GM12865 (cell line): ENCODE results near the gene REG1A.

ENCODE experiments used
- DNase-seq: peaks from one replicate; pipeline ENCODE4 v3.0.0; 2010; ENCODE audit warnings: low read depth
- H3K4me3 ChIP-seq: 2 replicates; pipeline ENCODE4 v1.5.1; 2011; ENCODE audit warnings: mild to moderate bottlenecking, low read depth, low read length, control low read depth
- CTCF ChIP-seq: IDR thresholded peaks from 2 replicates; pipeline ENCODE4 v1.5.1; 2011; ENCODE audit warnings: low read length, control low read depth, low read depth, inconsistent platforms; ENCODE audit not compliant: insufficient read depth; ENCODE audit errors: missing control alignments

REG1A gene

GRCh38 chr2:79120194-79120713 is at the start of gene REG1A:
REG1A (plus strand) TSS chr2:79120488; CDS start chr2:79120862, 374 bp downstream.
- no peak for TF ChIP-seq CTCF
- no peak within 1 kb of the TSS for H3K4me3 ChIP-seq
- DNase-seq: no peak

GRCh38 chr2:79071078-79071477 is 49.2 kb upstream of the REG1A start:
- no peak overlapping the region for H3K4me3 ChIP-seq
- DNase-seq: no peak
- TF ChIP-seq CTCF: no peak

- H3K4me3 ChIP-seq: no peak overlapping the region
- no peak for DNase-seq
- no peak for TF ChIP-seq CTCF
These were observed 37.3 kb upstream of the REG1A start for GRCh38 chr2:79082987-79083386.

- H3K4me3 ChIP-seq: no peak overlapping the region
- no peak for TF ChIP-seq CTCF
- no peak for DNase-seq
These were observed 36.6 kb upstream of the REG1A start for GRCh38 chr2:79083597-79084251.

- TF ChIP-seq CTCF: no peak
These were observed 35.7 kb upstream of the REG1A start for GRCh38 chr2:79084495-79085135.

GRCh38 chr2:79085382-79085781 is 34.9 kb upstream of the REG1A start:
- DNase-seq: no peak
- TF ChIP-seq CTCF: no peak
- H3K4me3 ChIP-seq: no peak overlapping the region

More at GRCh38 chr2:79084495-79085135, 35.7 kb upstream of the REG1A start:
- no peak overlapping the region for H3K4me3 ChIP-seq
- no peak for DNase-seq
